ENCODE results near the gene TEX26.

GRCh38 chr13:30983431-30983830 lies 51.0 kb downstream of the TEX26 start:
- TF ChIP-seq CTCF (IDR thresholded peaks at IDR 0.05) (no peak), POLR2A (IDR thresholded peaks at IDR 0.05) (no peak)
